NCI-H1694 (cell line): ENCODE measurements around the gene MTRR.

ENCODE experiments used
- DNase-seq: peaks from one replicate; lab custom pipeline; 2025; lab: John Stamatoyannopoulos, UW

The MTRR gene

GRCh38 chr5:7857361-7857760, 11.6 kb upstream of the MTRR start:
- DNase-seq = no peak

DNA sequence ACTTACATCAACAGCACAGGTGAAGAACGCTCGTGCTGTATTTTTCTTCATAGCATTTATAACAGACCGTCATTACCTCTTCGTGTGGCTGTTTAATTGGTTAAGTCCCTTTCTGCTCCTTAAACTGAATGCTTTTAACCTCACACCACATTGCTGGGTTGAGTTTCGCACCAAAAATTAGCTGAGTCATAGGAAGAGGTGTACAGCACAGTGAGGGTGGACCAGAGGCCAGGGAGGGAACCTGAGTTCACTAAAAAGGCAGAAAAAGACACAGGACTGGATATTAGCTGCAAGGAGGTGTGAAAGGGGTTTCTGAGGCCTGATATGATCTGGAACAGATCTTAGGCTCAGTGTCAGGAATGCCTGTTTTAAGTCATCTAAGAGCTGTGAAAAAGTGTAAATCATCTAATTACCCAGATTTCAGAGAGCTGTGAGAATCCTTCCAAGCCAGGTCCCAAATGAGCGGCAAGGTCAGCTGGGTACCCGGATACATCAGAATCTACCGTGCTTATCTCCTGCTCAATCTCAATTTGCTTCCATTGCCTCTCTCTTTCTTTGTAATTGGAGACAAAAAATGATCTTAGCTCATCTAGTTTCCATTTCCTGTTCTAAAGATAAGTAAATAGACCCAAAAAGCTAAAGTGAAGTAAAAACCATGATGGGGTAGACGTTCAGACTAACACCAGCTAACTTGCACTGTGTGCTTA, 10.9 kb upstream of the MTRR start:
- DNase-seq = no peak

DNA sequence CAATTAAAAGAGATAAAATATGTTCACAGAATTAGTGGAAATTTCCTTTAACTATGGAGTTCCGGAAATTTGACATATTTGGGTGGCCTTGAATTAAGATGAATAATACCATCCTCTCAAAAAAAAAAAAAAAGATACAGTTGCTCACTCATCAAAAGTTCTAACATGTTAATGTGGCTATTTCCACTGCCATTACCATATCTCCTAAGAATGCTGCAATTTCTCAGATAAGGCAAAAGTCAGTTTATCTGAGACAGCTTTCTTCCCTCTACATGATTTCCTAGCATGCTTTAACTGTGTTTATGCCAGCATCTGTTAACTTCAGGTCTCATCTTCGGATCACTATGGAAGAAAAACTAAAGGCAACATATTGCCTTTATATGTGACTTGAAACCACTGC, 2.8 kb upstream of the MTRR start:
- DNase-seq = no peak

- DNase-seq = no peak
These were observed 1.7 kb upstream of the MTRR start for GRCh38 chr5:7867260-7867659.

- DNase-seq = no peak
These were observed 548 bp upstream of the MTRR start for GRCh38 chr5:7868427-7868772.

DNA sequence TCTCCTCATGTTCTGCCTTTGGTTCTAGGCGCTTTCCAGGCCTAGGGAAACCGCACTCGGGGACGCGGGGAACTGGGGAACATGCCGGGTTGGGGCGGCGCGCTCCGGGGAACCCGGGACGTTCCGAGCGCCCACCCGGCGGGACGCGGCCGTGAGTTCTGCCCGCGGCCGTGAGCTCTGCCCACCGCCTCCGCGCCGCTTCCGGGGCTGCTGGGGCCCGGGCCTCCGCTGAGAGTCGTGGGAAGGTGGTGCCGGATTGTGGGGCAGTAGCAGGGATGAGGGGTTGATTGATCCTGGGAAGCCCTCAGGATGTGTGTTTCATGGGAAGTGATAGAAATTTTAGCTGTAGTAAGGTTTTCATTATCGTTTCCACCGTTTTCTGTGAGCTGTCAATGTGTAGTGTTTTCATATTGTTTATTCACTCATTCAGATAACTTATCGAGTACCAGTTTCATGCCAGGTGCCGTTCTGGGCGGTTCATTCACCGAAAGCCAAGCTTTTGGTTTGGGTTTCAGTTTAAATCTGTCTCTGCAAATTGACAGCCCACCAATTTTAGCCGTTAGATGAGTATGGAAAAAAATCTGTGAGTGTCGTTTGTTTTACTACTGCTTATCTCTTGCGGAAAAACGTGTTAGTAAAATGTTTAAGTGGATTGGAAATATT, 657 bp downstream of the MTRR start:
- no peak for DNase-seq

DNA sequence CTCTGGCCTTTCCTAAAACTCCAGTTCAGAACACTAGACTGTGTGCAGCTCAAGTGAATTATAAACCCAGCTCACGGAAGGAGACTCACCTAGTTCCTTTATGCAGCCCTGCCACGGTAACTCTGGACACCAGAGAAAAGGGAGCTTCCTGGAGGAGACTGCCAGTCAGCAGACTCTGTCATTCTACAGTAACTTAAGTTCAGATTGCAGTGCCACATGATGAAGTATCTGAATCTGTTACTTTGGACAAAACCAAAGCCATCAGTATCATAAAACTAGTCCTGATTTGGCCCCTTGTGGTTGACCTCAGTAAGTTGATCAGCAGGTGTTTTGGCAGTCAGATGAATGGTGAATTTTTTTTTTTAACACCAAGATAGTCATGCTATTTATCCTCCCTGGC, 2.7 kb downstream of the MTRR start:
- no peak for DNase-seq

- DNase-seq = no peak
These were observed 3.7 kb downstream of the MTRR start for GRCh38 chr5:7872517-7873130.

GRCh38 chr5:7873216-7873615, 4.3 kb downstream of the MTRR start:
- no peak for DNase-seq

- DNase-seq = no peak
These were observed 5.7 kb downstream of the MTRR start for GRCh38 chr5:7874639-7875038.

GRCh38 chr5:7875151-7875550, 6.2 kb downstream of the MTRR start:
- no peak for DNase-seq

DNA sequence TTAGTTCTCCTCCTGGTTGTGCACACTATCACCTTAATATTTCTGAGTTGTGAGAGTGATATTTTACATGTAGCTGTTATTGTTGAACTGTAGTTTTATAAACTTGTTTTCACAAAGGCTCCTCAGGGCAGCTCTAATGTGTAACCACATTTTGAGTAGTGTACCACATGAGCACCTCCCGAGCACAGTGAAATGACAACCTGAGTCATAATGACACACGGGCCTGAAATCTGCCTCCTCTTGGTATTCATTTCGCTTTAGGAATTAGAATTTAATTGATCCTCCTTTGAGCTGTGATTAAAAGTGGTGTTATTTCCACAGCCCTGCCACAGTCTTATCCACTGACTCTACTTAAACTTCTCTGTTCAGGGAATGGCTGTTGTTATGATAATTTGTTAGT, 7.9 kb downstream of the MTRR start:
- DNase-seq = no peak

GRCh38 chr5:7877851-7878250, 8.9 kb downstream of the MTRR start:
- DNase-seq = no peak

- no peak for DNase-seq
These were observed 9.5 kb downstream of the MTRR start for GRCh38 chr5:7878381-7878873.

DNA sequence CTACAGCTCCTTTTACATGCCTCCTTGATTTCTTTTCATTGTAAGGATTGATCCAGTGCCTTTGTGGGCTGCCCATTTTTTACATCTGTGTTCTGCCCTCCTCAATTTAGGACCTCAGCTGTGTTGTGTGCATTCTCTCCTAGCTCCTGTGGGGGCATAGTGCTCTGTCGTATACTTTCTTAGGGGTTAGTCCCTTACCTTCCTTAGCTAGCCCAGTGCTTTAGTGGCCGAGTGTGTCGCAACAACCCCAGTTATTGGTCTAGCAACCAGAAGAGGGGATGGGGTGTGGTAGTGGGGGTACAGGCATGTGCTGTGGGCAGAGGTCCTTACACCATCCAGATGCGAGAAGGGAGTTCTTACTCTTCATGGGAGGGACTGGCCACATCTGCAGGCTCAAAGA, 12.1 kb downstream of the MTRR start:
- DNase-seq = no peak

- DNase-seq = no peak
These were observed 12.9 kb downstream of the MTRR start for GRCh38 chr5:7881816-7882215.

DNA sequence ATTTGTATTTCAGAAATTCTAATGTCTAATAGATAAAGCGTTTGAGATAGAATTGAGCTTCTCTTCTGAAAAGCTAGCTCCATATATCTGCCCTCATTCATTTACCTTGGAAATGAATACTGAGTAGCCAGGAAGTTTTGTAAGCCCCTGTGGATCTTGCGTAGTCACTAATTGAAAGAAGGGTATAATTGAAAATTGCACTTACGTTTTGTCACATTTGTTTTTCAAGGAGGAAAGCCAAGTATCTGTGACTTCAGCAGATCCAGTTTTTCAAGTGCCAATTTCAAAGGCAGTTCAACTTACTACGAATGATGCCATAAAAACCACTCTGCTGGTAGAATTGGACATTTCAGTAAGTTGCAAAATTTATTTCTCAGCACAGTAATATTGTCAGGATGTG, 14.0 kb downstream of the MTRR start:
- DNase-seq = no peak

GRCh38 chr5:7884491-7885267, 15.7 kb downstream of the MTRR start:
- no peak for DNase-seq

GRCh38 chr5:7886849-7887475, 18.0 kb downstream of the MTRR start:
- DNase-seq = peak; percentile 80

DNA sequence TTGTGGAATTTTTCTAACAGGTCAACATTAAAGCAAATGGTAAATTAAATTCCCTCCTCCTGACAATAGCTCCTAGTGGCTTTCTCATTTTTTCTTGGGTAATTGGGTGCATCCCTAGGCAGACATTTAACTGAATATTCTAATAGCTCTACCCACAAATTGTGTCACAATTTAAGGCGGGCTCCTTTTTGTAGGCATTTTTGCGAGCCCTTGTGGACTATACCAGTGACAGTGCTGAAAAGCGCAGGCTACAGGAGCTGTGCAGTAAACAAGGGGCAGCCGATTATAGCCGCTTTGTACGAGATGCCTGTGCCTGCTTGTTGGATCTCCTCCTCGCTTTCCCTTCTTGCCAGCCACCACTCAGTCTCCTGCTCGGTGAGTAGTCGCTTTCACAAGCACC, 20.0 kb downstream of the MTRR start:
- DNase-seq = no peak

DNA sequence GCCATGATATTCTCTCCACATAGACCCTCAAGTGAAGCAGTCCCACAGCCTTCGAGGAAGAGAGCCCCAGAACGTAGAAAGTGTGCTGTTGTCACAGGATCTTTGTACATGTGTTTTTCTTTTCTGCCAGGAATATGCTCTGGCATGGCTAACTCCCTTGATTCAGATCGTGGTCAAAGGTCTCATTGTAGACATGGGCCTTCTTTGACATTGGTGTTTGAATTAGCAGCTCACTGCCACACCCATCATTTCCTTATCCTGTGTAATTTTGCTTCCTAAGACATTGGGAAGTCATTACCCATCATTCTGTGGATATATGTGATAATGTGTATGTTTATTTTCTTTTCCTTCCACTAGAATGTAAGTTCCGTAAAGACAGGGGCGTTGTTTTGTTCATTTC, 25.5 kb downstream of the MTRR start:
- DNase-seq = no peak

- no peak for DNase-seq
These were observed 25.9 kb downstream of the MTRR start for GRCh38 chr5:7894860-7895259.
